Endodermal cell (in vitro differentiated cells): ENCODE results near the gene MACO1. TPM values are rescaled to one million over a fixed set of nuclear protein-coding genes. Genes with fewer than 3 reads are reported as not detected.

Experiments used
- DNase-seq: peaks from one replicate; pipeline ENCODE4 v3.0.0-alpha.2; 2017
- H3K27ac ChIP-seq: 2 replicates; pipeline ENCODE4 v1.5.1; 2013; ENCODE audit warnings: mild to moderate bottlenecking, low read depth, low read length, moderate library complexity
- H3K27me3 ChIP-seq: 2 replicates; pipeline ENCODE4 v1.6.1; 2013; ENCODE audit warnings: mild to moderate bottlenecking, low read length, moderate library complexity; ENCODE audit not compliant: insufficient read depth, control insufficient read depth, poor library complexity, severe bottlenecking
- H3K36me3 ChIP-seq: 2 replicates; pipeline ENCODE4 v1.7.0; 2013; ENCODE audit warnings: mild to moderate bottlenecking, low read length, moderate library complexity; ENCODE audit not compliant: control insufficient read depth, insufficient read depth
- H3K4me1 ChIP-seq: one replicate; pipeline ENCODE4 v1.7.0; 2013; ENCODE audit warnings: low read length; ENCODE audit not compliant: control insufficient read depth, insufficient read depth
- H3K4me3 ChIP-seq: 2 replicates; pipeline ENCODE4 v1.5.1; 2013; ENCODE audit warnings: mild to moderate bottlenecking, low read length, moderate library complexity
- H3K9ac ChIP-seq: 2 replicates; pipeline ENCODE4 v1.6.1; 2013; ENCODE audit warnings: mild to moderate bottlenecking, low read length, moderate library complexity; ENCODE audit not compliant: poor library complexity, severe bottlenecking; ENCODE audit errors: extremely low read depth
- H3K9me3 ChIP-seq: 2 replicates; pipeline ENCODE4 v1.6.1; 2013; ENCODE audit warnings: mild to moderate bottlenecking, low read length, moderate library complexity; ENCODE audit not compliant: control insufficient read depth
- H3K27ac Mint-ChIP-seq: 2 replicates; pipeline ENCODE4 v1.8.0; 2020; ENCODE audit warnings: mixed read lengths
- H3K27me3 Mint-ChIP-seq: 2 replicates; pipeline ENCODE4 v1.8.0; 2021; ENCODE audit warnings: mild to moderate bottlenecking, mixed read lengths; ENCODE audit not compliant: insufficient read depth
- H3K36me3 Mint-ChIP-seq: 2 replicates; pipeline ENCODE4 v1.8.0; 2020; ENCODE audit warnings: low read depth, mixed read lengths
- H3K4me1 Mint-ChIP-seq: 2 replicates; pipeline ENCODE4 v1.8.0; 2020; ENCODE audit warnings: mixed read lengths
- H3K4me3 Mint-ChIP-seq: 2 replicates; pipeline ENCODE4 v1.8.0; 2020; ENCODE audit warnings: mild to moderate bottlenecking, moderate library complexity, mixed read lengths
- H3K9me3 Mint-ChIP-seq: 2 replicates; pipeline ENCODE4 v1.8.0; 2020; ENCODE audit warnings: mild to moderate bottlenecking, mixed read lengths
- CTCF ChIP-seq: fragments of 200-600 bp; sonication (generic); conservative IDR thresholded peaks from 2 replicates; pipeline ENCODE4 v1.5.0; 2021; ENCODE audit warnings: antibody characterized with exemption, mild to moderate bottlenecking
- WGBS, 2 experiments: methylation state at CpG; one replicate each; pipeline versions ENCODE4 v1.1.5 to v1.1.7; 2013; ENCODE audit warnings: missing lambda C conversion rate in 2 of 2, mixed read lengths in 1 of 2; ENCODE audit not compliant: insufficient coverage in 1 of 2, insufficient read length in 1 of 2; 5-methylcytosine and 5-hydroxymethylcytosine counted together
- total RNA-seq, 2 donors: library from RNA; stranded (reverse); fragmentation: NEBNext Ultra II Directional in 1 of 2; extraction: Animal tissue kit (Norgen Biotek cat#: 25700) in 1 of 2; gene quantifications; 2 replicates in 1 of 2; 3 replicates in 1 of 2; pipeline ENCODE4 v1.2.1, GENCODE V29; 2021

The MACO1 gene
- total RNA-seq, 2 donors from 2014 or later: 13.1 to 14.1 TPM

- no peak for DNase-seq
- no peak for TF ChIP-seq CTCF
- Mint-ChIP-seq H3K27me3 (no peaks in the 10 kb centered on the region), H3K9me3 (peaks cover 3% of the 10 kb centered on the region), H3K27ac (no peak overlapping the region), H3K4me1 (peaks cover 4% of the 10 kb centered on the region), H3K4me3 (no peak overlapping the region), H3K36me3 (peaks cover 18% of the 10 kb centered on the region)
- Histone ChIP-seq H3K4me1 (no peaks in the 10 kb centered on the region), H3K4me3 (no peak overlapping the region), H3K9me3 (no peaks in the 10 kb centered on the region), H3K27ac (no peak overlapping the region), H3K36me3 (peaks cover 4% of the 10 kb centered on the region), H3K27me3 (no peaks in the 10 kb centered on the region), H3K9ac (no peak overlapping the region)
These were observed 37.3 kb downstream of the MACO1 start for GRCh38 chr1:25468033-25468432.

- no peaks in the 10 kb centered on the region for H3K9me3 ChIP-seq
- Mint-ChIP-seq H3K9me3 (peaks cover 3% of the 10 kb centered on the region), H3K4me1 (peaks cover 4% of the 10 kb centered on the region), H3K4me3 (no peak overlapping the region), H3K27ac (no peak overlapping the region), H3K36me3 (peaks cover 16% of the 10 kb centered on the region), H3K27me3 (peaks cover 6% of the 10 kb centered on the region)
- no peak for TF ChIP-seq CTCF
- no peak overlapping the region for H3K27ac ChIP-seq
- DNase-seq: no peak
- H3K36me3 ChIP-seq: no peaks in the 10 kb centered on the region
- no peaks in the 10 kb centered on the region for H3K4me1 ChIP-seq
- no peak overlapping the region for H3K9ac ChIP-seq
- WGBS, 2 experiments: 88 to 89% methylated on average over 1 to 2 of the region's 2 CpGs
- no peak overlapping the region for H3K4me3 ChIP-seq
- H3K27me3 ChIP-seq: peaks cover 10% of the 10 kb centered on the region
These were observed 38.5 kb downstream of the MACO1 start for GRCh38 chr1:25469177-25469576.

DNA sequence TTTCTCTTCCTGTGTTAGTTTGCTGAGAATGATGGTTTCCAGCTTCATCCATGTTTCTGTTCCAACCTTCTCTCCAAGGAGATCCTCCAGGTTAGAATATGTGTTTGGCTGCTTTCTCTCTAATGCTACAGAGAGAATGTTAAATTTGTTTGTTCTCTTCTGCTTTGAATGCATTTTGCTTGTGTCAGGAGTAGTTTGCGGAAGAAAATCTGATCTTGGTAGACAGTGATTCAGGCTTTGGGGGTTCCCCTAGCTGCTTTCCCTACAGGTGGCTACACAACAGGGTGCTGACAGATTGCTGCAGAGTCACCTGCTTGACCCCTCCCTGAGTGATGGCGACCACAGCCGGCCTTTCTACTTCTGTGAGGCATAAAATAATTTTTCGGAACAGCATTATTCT, 41.8 kb downstream of the MACO1 start:
- Mint-ChIP-seq H3K4me1 (peaks cover 10% of the 10 kb centered on the region), H3K27ac (no peak overlapping the region), H3K9me3 (no peaks in the 10 kb centered on the region), H3K4me3 (no peak overlapping the region), H3K27me3 (peaks cover 36% of the 10 kb centered on the region), H3K36me3 (peaks cover 12% of the 10 kb centered on the region)
- Histone ChIP-seq H3K27me3 (peaks cover 41% of the 10 kb centered on the region), H3K9ac (no peak overlapping the region), H3K9me3 (no peaks in the 10 kb centered on the region), H3K36me3 (no peaks in the 10 kb centered on the region), H3K4me1 (peaks cover 2% of the 10 kb centered on the region), H3K4me3 (no peak overlapping the region), H3K27ac (no peak overlapping the region)
- whole genome bisulfite sequencing, 2 experiments: 98 to 100% methylated on average over 2 to 4 of the region's 4 CpGs
- DNase-seq: no peak
- TF ChIP-seq CTCF: no peak
